GM12892 (cell line): ENCODE data around the gene CIB4.

ENCODE experiments used
- POLR2A ChIP-seq: IDR thresholded peaks from 2 replicates; pipeline ENCODE4 v1.6.1; 2011; ENCODE audit warnings: low read depth, low read length, control low read depth
- POLR2AphosphoS5 ChIP-seq: IDR thresholded peaks from 2 replicates; pipeline ENCODE4 v1.6.1; 2011; ENCODE audit warnings: low read depth, low read length, control low read depth

DNA sequence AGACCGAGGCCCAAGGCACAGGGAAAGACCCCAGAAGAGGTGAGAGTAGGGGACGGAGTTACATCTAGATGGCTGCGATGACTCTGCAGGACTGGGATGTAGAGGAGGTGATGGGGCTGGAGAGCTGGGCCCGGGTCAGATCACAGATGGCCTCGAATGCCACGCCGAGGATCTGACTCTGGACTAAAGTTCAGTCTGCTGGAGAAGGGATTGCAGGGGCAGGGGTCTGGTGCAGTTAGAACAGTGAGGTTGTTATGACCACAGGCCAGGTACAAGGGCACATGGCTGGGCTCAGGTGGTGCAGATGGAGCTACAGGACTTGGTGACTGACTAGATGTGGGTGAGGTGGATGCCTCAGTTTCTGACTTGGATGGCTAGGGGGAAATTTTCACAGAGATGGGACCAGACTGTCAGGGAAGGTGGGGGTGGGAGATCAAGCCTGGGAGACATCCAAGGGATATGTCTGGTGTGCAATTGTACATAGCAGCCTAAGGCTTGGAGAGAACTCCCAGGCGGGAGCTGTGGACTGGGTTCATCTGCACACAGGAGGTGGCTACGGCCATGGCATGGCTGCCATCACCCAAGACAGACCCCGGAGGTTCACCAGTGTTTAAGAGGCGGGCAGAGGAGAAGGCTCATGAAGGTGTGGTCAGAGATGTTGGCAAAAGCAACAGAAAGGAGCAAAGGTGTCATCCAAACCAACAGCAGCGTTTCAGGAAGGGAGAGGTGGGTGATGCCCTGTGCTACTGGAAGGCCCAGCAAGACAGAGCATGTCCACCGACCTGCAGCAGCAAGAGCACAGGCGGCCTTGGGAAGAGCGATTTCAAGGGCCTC lies 66.9 kb downstream of the CIB4 start:
- TF ChIP-seq POLR2AphosphoS5 (no peak), POLR2A (no peak)
